Left colon (tissue), 2 donors: ENCODE results near the gene EBP. TPM values are rescaled to one million over a fixed set of nuclear protein-coding genes. Genes with fewer than 3 reads are reported as not detected.

Experiments used
- ATAC-seq: fragments of 200-7000 bp; cut with Tn5 transposase; one replicate; pipeline ENCODE4 v1.9.1; 2020; ENCODE audit warnings: mild to moderate bottlenecking, moderate library complexity
- DNase-seq, 2 donors: peaks; one replicate each; pipeline ENCODE4 v3.0.0-alpha.2; 2020
- intact Hi-C, 2 donors: fragments of 100-400 bp; cut with DNase I in 1 of 2; cut with micrococcal nuclease in 1 of 2; formaldehyde crosslinking; loops; one replicate each; pipeline versions ENCODE4 v1.11.2 to v1.14.0; 2022; cut with DNase I, micrococcal nuclease
- long read RNA-seq: library from polyadenylated mRNA; unstranded; transcript quantifications from one replicate; pipeline ENCODE4 v2.0.0, GENCODE V29; 2021
- total RNA-seq, 2 donors: library from RNA; stranded (reverse); fragmentation: NEBNext Ultra II Directional; extraction: Animal tissue kit (Norgen Biotek cat#: 25700); gene quantifications; one replicate each; pipeline ENCODE4 v1.2.1, GENCODE V29; 2021
- donor health status: DM: no; HTN: no; CAD: no.
- donor health status: DM: yes; HTN: yes; CAD: no.

Gene EBP
- 100 to 1,000 TPM; 152 to 207 TPM for total RNA-seq
- long read RNA-seq, transcript EBP-205 (5 exons, 1,775 nt): major isoform, 97 of 133 reads
- long read RNA-seq, transcript EBP-206 (5 exons, 796 nt): minor isoform, 8 of 133 reads
- long read RNA-seq, partial matches to known transcripts: 10 of 133 reads
- long read RNA-seq, other reads (novel, unspliced or antisense): 14 of 133 reads

GRCh38 chrX:48521353-48522243 is at the start of gene EBP:
TSS of gene EBP (plus strand) at chrX:48521808. CDS start at chrX:48523772, 1,964 bp downstream.
- ATAC-seq: peak; percentile 95
- DNase-seq: peak; percentile 94 to 96
- intact Hi-C loops: no loop called here

- intact Hi-C loops: no loop called here
- DNase-seq (no peak), ATAC-seq (no peak)
These were observed 49.4 kb upstream of the EBP start for GRCh38 chrX:48472225-48472624.

- ATAC-seq: no peak
- no peak for DNase-seq
- intact Hi-C loops: no loop called here
These were observed 48.5 kb upstream of the EBP start for GRCh38 chrX:48472851-48473703.

GRCh38 chrX:48473704-48473990 is 48.0 kb upstream of the EBP start:
- no peak for ATAC-seq
- no peak for DNase-seq
- intact Hi-C loops: no loop called here

GRCh38 chrX:48474127-48474526 is 47.5 kb upstream of the EBP start:
- ATAC-seq: no peak
- intact Hi-C loops: no loop called here
- DNase-seq: no peak

- intact Hi-C loops: no loop called here
- ATAC-seq (no peak), DNase-seq (no peak)
These were observed 47.0 kb upstream of the EBP start for GRCh38 chrX:48474581-48474980.

GRCh38 chrX:48475296-48475695 is 46.3 kb upstream of the EBP start:
- intact Hi-C loops: no loop called here
- peak in 1 of 2 donors; percentile 27 for DNase-seq
- peak; percentile 53 for ATAC-seq

- ATAC-seq (peak; percentile 94), DNase-seq (peak; percentile 87 to 91)
- intact Hi-C loops: no loop called here
These were observed 45.6 kb upstream of the EBP start, which contains the start of gene FTSJ1 for GRCh38 chrX:48475774-48476577. TSS of gene FTSJ1 (plus strand) at chrX:48476199. CDS start at chrX:48478048, 1,849 bp downstream.

GRCh38 chrX:48476919-48477318 is 44.7 kb upstream of the EBP start:
- intact Hi-C loops: no loop called here
- DNase-seq (no peak), ATAC-seq (no peak)

GRCh38 chrX:48477960-48478755 is 43.5 kb upstream of the EBP start:
- DNase-seq (no peak), ATAC-seq (no peak)
- intact Hi-C loops: no loop called here

- DNase-seq (no peak), ATAC-seq (no peak)
- intact Hi-C loops: no loop called here
These were observed 42.8 kb upstream of the EBP start for GRCh38 chrX:48478806-48479205.

- ATAC-seq: no peak
- intact Hi-C loops: no loop called here
- DNase-seq: no peak
These were observed 41.5 kb upstream of the EBP start for GRCh38 chrX:48480142-48480541.

GRCh38 chrX:48480583-48480982 is 41.0 kb upstream of the EBP start:
- intact Hi-C loops: no loop called here
- ATAC-seq: no peak
- DNase-seq: no peak

- intact Hi-C loops: no loop called here
- DNase-seq: no peak
- ATAC-seq: no peak
These were observed 39.1 kb upstream of the EBP start for GRCh38 chrX:48482526-48482925.

- DNase-seq (no peak), ATAC-seq (no peak)
- intact Hi-C loops: no loop called here
These were observed 34.2 kb upstream of the EBP start for GRCh38 chrX:48487362-48487798.

- intact Hi-C loops: no loop called here
- no peak for DNase-seq
- ATAC-seq: no peak
These were observed 33.6 kb upstream of the EBP start for GRCh38 chrX:48488034-48488433.

GRCh38 chrX:48489296-48489695 is 32.3 kb upstream of the EBP start:
- DNase-seq (no peak), ATAC-seq (no peak)
- intact Hi-C loops: no loop called here

- intact Hi-C loops: no loop called here
- DNase-seq: no peak
- ATAC-seq: no peak
These were observed 31.7 kb upstream of the EBP start for GRCh38 chrX:48489892-48490291.
